Esophagus squamous epithelium (tissue), 5 donors: ENCODE data around the gene OSGIN1. TPM values are rescaled to one million over a fixed set of nuclear protein-coding genes. Genes with fewer than 3 reads are reported as not detected.

Source experiments
- DNase-seq: peaks from one replicate; lab custom pipeline; 2025; lab: John Stamatoyannopoulos, UW
- H3K27ac ChIP-seq, 4 donors: fragments of 200-600 bp; sonication (generic); one replicate each; pipeline ENCODE4 v1.5.1; 2016 to 2019; ENCODE audit warnings: mild to moderate bottlenecking in 1 of 4
- H3K27me3 ChIP-seq, 4 donors: fragments of 200-600 bp; sonication (generic); 1 replicate in 3 of 4; 2 replicates in 1 of 4; pipeline versions ENCODE4 v1.5.1 to v1.6.0; 2017 to 2021; ENCODE audit warnings: antibody characterized with exemption in 1 of 4
- H3K36me3 ChIP-seq, 3 donors: fragments of 200-600 bp; sonication (generic); one replicate each; pipeline ENCODE4 v1.5.1; 2016 to 2019
- H3K4me1 ChIP-seq, 3 donors: fragments of 200-600 bp; sonication (generic); one replicate each; pipeline ENCODE4 v1.5.1; 2017 to 2019
- H3K4me3 ChIP-seq, 4 donors: fragments of 200-600 bp; sonication (generic); 1 replicate in 3 of 4; 2 replicates in 1 of 4; pipeline ENCODE4 v1.5.1; 2016 to 2019; ENCODE audit warnings: mild to moderate bottlenecking in 2 of 4, moderate library complexity in 1 of 4
- H3K9me3 ChIP-seq, 3 donors: fragments of 200-600 bp; sonication (generic); one replicate each; pipeline ENCODE4 v1.5.1; 2016 to 2019
- CTCF ChIP-seq, 6 experiments: fragments of 450-650 bp in 4 of 6; fragments of 200-600 bp in 2 of 6; sonication (generic) in 2 of 6; IDR thresholded peaks; one replicate each; pipeline ENCODE4 v1.5.1; 2016 to 2019; ENCODE audit warnings: antibody characterized with exemption in 6 of 6, mild to moderate bottlenecking in 4 of 6, moderate library complexity in 4 of 6
- POLR2A ChIP-seq, 4 donors: fragments of 450-650 bp; IDR thresholded peaks; one replicate each; pipeline ENCODE4 v1.6.1; 2017; ENCODE audit warnings: antibody characterized with exemption in 4 of 4, mild to moderate bottlenecking in 4 of 4, moderate library complexity in 3 of 4
- WGBS, 2 donors: methylation state at CpG; one replicate each; pipeline ENCODE4 v1.1.5; 2018; 5-methylcytosine and 5-hydroxymethylcytosine counted together
- intact Hi-C: fragments of 100-400 bp; cut with DNase I; formaldehyde crosslinking; loops from one replicate; pipeline ENCODE4 v1.15.0; 2022
- total RNA-seq, 4 donors: library from RNA; depleted of rRNA; stranded (reverse); fragments of >200 nt; gene quantifications; one replicate each; pipeline ENCODE4 v1.1.0, GENCODE V29; 2016
- donor health status: DM: yes; HTN: yes; CAD: no.

Gene OSGIN1
- total RNA-seq, 4 donors from 2014 or later: 5.0 to 27.6 (median 11.1) TPM

- Histone ChIP-seq H3K9me3 (no peaks in the 10 kb centered on the region), H3K36me3 (no peaks in the 10 kb centered on the region), H3K4me1 (no peaks in the 10 kb centered on the region), H3K4me3 (no peak overlapping the region), H3K27me3 (peaks cover 0 to 91% (median 0%) of the 10 kb centered on the region in 4 donors), H3K27ac (no peak overlapping the region)
- intact Hi-C loops: no loop called here
- DNase-seq: no peak
- WGBS, 2 donors: no CpG with 5 or more reads among the region's 7 CpGs
- TF ChIP-seq CTCF (IDR thresholded peaks at IDR 0.05) (no peak), POLR2A (IDR thresholded peaks at IDR 0.05) (no peak)
Measured at GRCh38 chr16:84001726-84002125, 48.7 kb downstream of the OSGIN1 start.

- Histone ChIP-seq H3K27ac (no peak overlapping the region), H3K36me3 (no peaks in the 10 kb centered on the region), H3K4me1 (no peaks in the 10 kb centered on the region), H3K9me3 (no peaks in the 10 kb centered on the region), H3K27me3 (peaks cover 0 to 87% (median 0%) of the 10 kb centered on the region in 4 donors), H3K4me3 (no peak overlapping the region)
- DNase-seq: no peak
- intact Hi-C loops: no loop called here
- WGBS, 2 donors: 73 to 84% methylated on average over 10 to 11 of the region's 12 CpGs
- TF ChIP-seq POLR2A (IDR thresholded peaks at IDR 0.05): no peak
- TF ChIP-seq CTCF (IDR thresholded peaks at IDR 0.05): no peak
Measured at GRCh38 chr16:84003038-84003437, 50.0 kb downstream of the OSGIN1 start.

- intact Hi-C loops: no loop called here
- Histone ChIP-seq H3K4me3 (no peak overlapping the region), H3K27ac (no peak overlapping the region), H3K36me3 (no peaks in the 10 kb centered on the region), H3K4me1 (no peaks in the 10 kb centered on the region), H3K9me3 (no peaks in the 10 kb centered on the region), H3K27me3 (peaks cover 0 to 80% (median 0%) of the 10 kb centered on the region in 4 donors)
- no peak for TF ChIP-seq CTCF (IDR thresholded peaks at IDR 0.05)
- TF ChIP-seq POLR2A (IDR thresholded peaks at IDR 0.05): no peak
- no peak for DNase-seq
- 52 to 78% methylated on average over 3 to 6 of the region's 7 CpGs for WGBS, 2 donors
Measured at GRCh38 chr16:84004442-84004841, 51.4 kb downstream of the OSGIN1 start.

- no peak for DNase-seq
- TF ChIP-seq POLR2A (IDR thresholded peaks at IDR 0.05) (no peak), CTCF (IDR thresholded peaks at IDR 0.05) (no peak)
- Histone ChIP-seq H3K4me1 (no peaks in the 10 kb centered on the region), H3K27me3 (peaks cover 0 to 78% (median 0%) of the 10 kb centered on the region in 4 donors), H3K4me3 (no peak overlapping the region), H3K9me3 (no peaks in the 10 kb centered on the region), H3K36me3 (no peaks in the 10 kb centered on the region), H3K27ac (no peak overlapping the region)
- WGBS, 2 donors: 56 to 69% methylated on average over 4 to 5 of the region's 5 CpGs
- intact Hi-C loops: no loop called here
Measured at GRCh38 chr16:84005391-84005790, 52.4 kb downstream of the OSGIN1 start.

- intact Hi-C loops: no loop called here
- no peak for DNase-seq
- Histone ChIP-seq H3K27ac (no peak overlapping the region), H3K4me1 (no peaks in the 10 kb centered on the region), H3K27me3 (peaks cover 0 to 56% (median 0%) of the 10 kb centered on the region in 4 donors), H3K9me3 (no peaks in the 10 kb centered on the region), H3K4me3 (no peak overlapping the region), H3K36me3 (no peaks in the 10 kb centered on the region)
- no peak for TF ChIP-seq CTCF (IDR thresholded peaks at IDR 0.05)
- TF ChIP-seq POLR2A (IDR thresholded peaks at IDR 0.05): no peak
- WGBS, 2 donors: 71 to 82% methylated on average over 4 of the region's 4 CpGs
Measured at GRCh38 chr16:84007520-84007919, 54.5 kb downstream of the OSGIN1 start.
